AG09319 (cell line): ENCODE results near the gene SMAD4.

Source experiments
- DNase-seq: peaks from one replicate; pipeline ENCODE4 v3.0.0-alpha.2; 2010; ENCODE audit warnings: low read depth; ENCODE audit errors: extremely low read depth
- TF ChIP-seq, protein P1 (sequence below): IDR thresholded peaks from 2 replicates; pipeline ENCODE4 v1.5.1; 2011; ENCODE audit warnings: low read depth, mild to moderate bottlenecking, inconsistent platforms, low read length, moderate library complexity

Gene SMAD4

DNA sequence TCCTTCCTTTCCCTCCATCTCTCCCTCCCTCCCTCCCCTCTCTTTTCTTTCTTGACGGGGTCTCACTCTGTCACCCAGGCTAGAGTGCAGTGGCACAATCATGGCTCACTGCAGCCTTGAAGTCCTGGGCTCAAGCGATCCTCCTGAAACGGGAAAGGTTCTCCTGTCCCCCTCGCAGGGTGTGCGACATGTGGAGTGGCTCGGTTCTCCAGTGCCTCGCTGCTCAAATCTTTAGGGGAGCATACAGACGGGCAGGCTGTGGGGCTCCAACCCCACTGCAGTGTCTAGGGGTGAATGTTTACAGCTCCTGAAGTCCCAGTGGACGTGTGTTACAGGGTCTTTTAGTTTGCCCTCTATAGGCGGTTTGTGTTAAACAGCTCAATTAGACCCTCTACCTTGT, 93.5 kb downstream of the SMAD4 start:
- TF ChIP-seq, protein P1, sequence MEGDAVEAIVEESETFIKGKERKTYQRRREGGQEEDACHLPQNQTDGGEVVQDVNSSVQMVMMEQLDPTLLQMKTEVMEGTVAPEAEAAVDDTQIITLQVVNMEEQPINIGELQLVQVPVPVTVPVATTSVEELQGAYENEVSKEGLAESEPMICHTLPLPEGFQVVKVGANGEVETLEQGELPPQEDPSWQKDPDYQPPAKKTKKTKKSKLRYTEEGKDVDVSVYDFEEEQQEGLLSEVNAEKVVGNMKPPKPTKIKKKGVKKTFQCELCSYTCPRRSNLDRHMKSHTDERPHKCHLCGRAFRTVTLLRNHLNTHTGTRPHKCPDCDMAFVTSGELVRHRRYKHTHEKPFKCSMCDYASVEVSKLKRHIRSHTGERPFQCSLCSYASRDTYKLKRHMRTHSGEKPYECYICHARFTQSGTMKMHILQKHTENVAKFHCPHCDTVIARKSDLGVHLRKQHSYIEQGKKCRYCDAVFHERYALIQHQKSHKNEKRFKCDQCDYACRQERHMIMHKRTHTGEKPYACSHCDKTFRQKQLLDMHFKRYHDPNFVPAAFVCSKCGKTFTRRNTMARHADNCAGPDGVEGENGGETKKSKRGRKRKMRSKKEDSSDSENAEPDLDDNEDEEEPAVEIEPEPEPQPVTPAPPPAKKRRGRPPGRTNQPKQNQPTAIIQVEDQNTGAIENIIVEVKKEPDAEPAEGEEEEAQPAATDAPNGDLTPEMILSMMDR: no peak
- no peak for DNase-seq

DNA sequence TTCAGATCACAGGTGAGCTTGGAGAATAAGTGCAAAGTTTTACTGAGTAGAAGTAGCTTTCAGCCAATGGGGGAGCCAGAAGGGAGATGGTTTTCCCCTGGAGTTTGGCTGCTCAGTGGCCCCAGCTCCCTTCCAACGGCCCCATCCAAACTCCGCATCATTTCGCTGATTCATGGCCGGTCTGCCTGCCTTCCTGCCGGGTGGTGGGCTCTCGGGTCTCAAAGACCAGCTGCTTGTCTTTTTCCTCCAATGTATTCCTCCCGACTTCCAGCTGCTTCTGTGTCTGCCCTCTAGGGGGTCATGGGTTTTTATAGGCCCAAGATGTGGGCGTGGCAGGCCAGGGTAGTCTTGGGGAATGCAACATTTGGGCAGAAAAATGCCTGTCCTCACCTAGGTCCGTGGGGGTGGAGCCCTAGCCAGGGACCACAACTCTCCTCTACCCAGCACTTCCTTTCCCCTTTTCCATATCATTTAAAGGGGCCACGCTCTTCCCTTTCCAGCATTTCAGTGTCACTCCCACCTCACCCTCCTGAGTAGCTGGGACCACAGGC, 94.0 kb downstream of the SMAD4 start:
- no peak for DNase-seq

DNA sequence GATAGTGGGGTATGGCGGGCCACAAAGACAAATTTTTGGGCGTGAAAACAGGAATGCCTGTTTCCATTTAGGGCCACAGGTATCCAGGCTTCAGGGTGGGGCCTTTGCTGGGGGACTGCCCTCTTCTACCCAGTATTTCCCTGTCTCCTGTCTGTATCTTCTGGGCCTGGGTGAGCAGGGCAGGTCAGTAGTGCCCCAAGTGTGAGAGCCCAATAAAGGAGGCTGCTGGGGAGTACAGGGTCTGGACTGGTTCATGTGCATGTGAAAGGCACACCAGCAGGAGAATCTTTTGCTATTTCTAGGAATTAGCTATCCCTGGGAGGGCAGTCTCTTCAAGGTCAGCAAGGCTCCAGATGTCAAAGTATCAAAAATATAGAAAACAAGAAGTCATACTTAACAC, 96.0 kb downstream of the SMAD4 start:
- TF ChIP-seq, protein P1: no peak
- DNase-seq: no peak

More for the DNA sequence above, 94.0 kb downstream of the SMAD4 start:
- TF ChIP-seq, protein P1: no peak

DNA sequence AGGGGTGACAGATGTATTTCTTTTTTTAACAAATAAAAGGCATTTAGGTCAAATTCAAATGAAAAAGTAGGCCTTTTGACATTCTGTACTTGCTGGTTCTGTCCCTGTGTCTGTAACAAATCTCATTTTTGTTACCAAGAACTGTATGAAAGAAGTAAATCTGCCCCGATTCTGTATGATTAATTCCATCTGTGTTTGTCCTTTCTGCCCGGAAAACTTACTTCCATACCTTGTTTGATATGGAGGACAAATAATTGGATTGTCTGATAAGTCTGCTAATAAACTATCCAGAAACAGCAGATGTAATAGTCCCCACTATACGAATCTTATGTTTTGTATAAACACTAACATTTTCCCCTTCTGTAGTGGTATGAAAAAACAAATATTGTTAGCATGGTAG, 97.7 kb downstream of the SMAD4 start:
- no peak for DNase-seq

DNA sequence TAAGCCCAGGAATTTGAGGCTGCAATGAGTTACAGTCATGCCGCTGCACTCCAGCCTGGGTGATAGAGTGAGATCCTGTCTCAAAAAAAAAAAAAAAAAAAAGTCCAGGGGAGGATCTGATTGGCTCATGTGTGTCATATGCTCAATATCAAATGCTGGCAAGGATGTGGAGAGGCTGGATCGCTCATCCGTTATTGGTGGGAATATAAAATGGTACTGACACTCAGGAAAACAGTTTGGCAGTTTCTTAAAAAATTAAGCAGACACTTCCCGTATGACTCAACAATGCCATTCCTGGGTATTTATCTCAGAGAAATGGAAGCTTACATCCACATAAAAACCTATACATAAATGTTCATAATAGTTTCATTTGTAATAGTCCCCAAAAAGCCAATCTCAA, 98.5 kb downstream of the SMAD4 start:
- TF ChIP-seq, protein P1: no peak

More for the DNA sequence above, 97.7 kb downstream of the SMAD4 start:
- TF ChIP-seq, protein P1: no peak

DNA sequence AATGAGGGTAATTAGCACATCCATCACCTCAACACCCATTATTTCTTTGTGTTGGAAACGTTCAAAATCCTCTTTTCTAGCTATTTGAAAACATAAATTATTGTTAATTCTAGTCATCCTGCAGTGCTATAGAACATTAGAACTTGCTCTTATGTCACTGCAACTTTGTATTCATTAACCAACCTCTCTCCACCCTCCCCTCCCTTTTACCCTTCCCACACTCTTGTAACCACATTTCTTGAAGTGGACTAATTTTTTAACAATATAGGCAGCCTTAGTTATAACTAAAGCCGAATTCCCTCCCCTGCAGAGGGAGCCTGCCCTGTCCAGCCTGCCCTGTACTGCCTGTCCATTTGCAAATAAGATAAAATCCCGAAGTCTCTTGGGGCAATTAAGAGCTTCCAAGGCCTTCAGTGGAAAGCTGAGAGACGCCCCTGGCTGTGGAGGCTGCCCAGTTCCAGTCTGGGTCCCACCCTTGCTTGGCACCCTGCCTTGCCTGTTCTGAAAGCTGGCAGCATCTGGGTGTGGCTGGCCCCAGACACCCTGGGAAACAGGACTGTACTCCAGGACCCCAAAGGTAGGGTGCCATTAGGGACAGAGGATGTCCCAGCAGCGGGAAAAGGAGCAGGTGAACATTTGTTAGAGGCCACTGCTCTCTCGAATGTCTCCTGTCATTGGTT, 102.4 kb downstream of the SMAD4 start:
- no peak for DNase-seq
- TF ChIP-seq, protein P1: no peak

More for the DNA sequence above, 98.5 kb downstream of the SMAD4 start:
- no peak for DNase-seq

DNA sequence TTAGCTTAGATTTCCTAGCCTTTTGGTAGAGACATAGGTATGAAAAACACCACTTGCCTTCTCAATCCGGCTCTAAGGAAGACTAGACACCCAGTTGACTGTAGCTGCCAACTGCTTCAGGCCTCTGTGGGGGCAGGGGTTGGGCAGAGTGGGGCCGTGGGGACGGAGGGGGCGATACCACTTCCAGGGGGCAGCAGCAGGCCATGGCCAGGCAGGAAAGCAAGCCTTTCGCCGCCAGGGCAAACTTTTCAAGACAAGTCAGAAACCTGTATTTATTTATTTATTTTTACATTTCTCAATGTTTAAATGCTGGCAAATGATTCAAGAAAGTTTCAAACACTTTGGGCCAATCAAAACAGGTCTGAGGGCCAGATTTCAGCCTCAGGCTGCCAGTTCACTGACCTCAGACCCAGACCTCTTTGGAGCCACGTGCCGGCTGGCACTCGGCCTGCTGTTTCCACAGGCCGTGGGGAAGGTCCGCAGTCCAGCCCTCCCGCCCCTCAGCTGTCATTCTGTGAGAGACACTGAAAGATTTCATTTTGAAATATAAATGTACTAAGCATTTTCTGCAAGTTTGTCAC, 103.7 kb downstream of the SMAD4 start:
- DNase-seq: no peak
- TF ChIP-seq, protein P1: no peak
